Kasumi-1 (cell line): ENCODE results near the gene FAM131C.
"Not testable (repeated sequence)": the region's sequence is repeated elsewhere in the genome, so short reads cannot be mapped to it uniquely, and the experiment has no call there.

Experiments used
- DNase-seq, 2 experiments: peaks; one replicate each; lab custom pipeline; 2025; lab: John Stamatoyannopoulos, UW

Gene FAM131C

GRCh38 chr1:16058394-16059120 is 14.9 kb downstream of the FAM131C start:
- DNase-seq = not testable (repeated sequence)

- DNase-seq = not testable (repeated sequence)
Observed at GRCh38 chr1:16057314-16057915, 16.0 kb downstream of the FAM131C start.

- DNase-seq = not testable (repeated sequence)
Observed at GRCh38 chr1:16056521-16056912, 16.9 kb downstream of the FAM131C start.

GRCh38 chr1:16055613-16056520 is 17.6 kb downstream of the FAM131C start:
- DNase-seq = peak; percentile 41 to 58

- DNase-seq = no peak
Observed at GRCh38 chr1:16054598-16055540, 18.6 kb downstream of the FAM131C start.

GRCh38 chr1:16053781-16054502 is 19.5 kb downstream of the FAM131C start:
- no peak for DNase-seq

- not testable (repeated sequence) for DNase-seq
Observed at GRCh38 chr1:16051949-16052348, 21.5 kb downstream of the FAM131C start.

GRCh38 chr1:16051039-16051438 is 22.4 kb downstream of the FAM131C start:
- DNase-seq = no peak

GRCh38 chr1:16050328-16050727 is 23.1 kb downstream of the FAM131C start:
- DNase-seq = no peak

- no peak for DNase-seq
Observed at GRCh38 chr1:16048573-16049189, 24.8 kb downstream of the FAM131C start.

GRCh38 chr1:16047791-16048475 is 25.5 kb downstream of the FAM131C start:
- DNase-seq = no peak

GRCh38 chr1:16046842-16047241 is 26.6 kb downstream of the FAM131C start:
- no peak for DNase-seq

GRCh38 chr1:16043950-16044349 is 29.5 kb downstream of the FAM131C start:
- no peak for DNase-seq

GRCh38 chr1:16043521-16043920 is 29.9 kb downstream of the FAM131C start, which contains the start of gene CLCNKB:
Gene CLCNKB (plus strand): TSS chr1:16043782. CDS start chr1:16044493, 711 bp downstream.
- no peak for DNase-seq

GRCh38 chr1:16042654-16043053 is 30.8 kb downstream of the FAM131C start:
- not testable (repeated sequence) for DNase-seq

GRCh38 chr1:16042096-16042495 is 31.4 kb downstream of the FAM131C start:
- no peak for DNase-seq

GRCh38 chr1:16041200-16041599 is 32.3 kb downstream of the FAM131C start:
- no peak for DNase-seq

- DNase-seq = not testable (repeated sequence)
Observed at GRCh38 chr1:16039871-16040270, 33.6 kb downstream of the FAM131C start.

- no peak for DNase-seq
Observed at GRCh38 chr1:16038620-16038912, 34.9 kb downstream of the FAM131C start.

GRCh38 chr1:16036461-16036860 is 37.0 kb downstream of the FAM131C start:
- not testable (repeated sequence) for DNase-seq
